ENCODE results near the gene VCL. TPM values are rescaled to one million over a fixed set of nuclear protein-coding genes. Genes with fewer than 3 reads are reported as not detected.

VCL gene
- total and polyA plus RNA-seq, 9 of the 15 experiments (the other 6 are each of a cell fraction or from before 2014, with no cell fraction given), result 29.8 to 186 (median 76.4) TPM

- TF ChIP-seq ERF (CRISPR knock-in tag; IDR thresholded peaks at IDR 0.05), result no peak
- TF ChIP-seq PREB (CRISPR knock-in tag; IDR thresholded peaks at IDR 0.05), result no peak
- no peak for TF ChIP-seq THRAP3 (IDR thresholded peaks at IDR 0.05; ENCODE audit: borderline replicate concordance)
- peak; percentile 47; the same call in 1 of the 2 replicates for TF ChIP-seq RERE (CRISPR knock-in tag; IDR thresholded peaks at IDR 0.05; ENCODE audit: borderline replicate concordance)
- TF ChIP-seq JUNB (CRISPR knock-in tag; conservative IDR thresholded peaks at IDR 0.05), result no peak
- no peak for TF ChIP-seq ZNF217 (CRISPR knock-in tag; IDR thresholded peaks at IDR 0.05)
- no peak for TF ChIP-seq ZBTB11 (CRISPR knock-in tag; IDR thresholded peaks at IDR 0.05)
- no peak for TF ChIP-seq GTF2E2 (tag; IDR thresholded peaks at IDR 0.05)
- no peak for TF ChIP-seq KDM1A (IDR thresholded peaks at IDR 0.05)
- no peak for TF ChIP-seq ZNF384 (IDR thresholded peaks at IDR 0.05; ENCODE audit: low read depth, low read length)
- no peak for TF ChIP-seq HDAC8 (tag; IDR thresholded peaks at IDR 0.05)
- peak in 1 of 2 experiments; percentile 76; a peak in 1 of 4 replicates for TF ChIP-seq MLLT1 (IDR thresholded peaks at IDR 0.05)
- no peak for TF ChIP-seq CREBBP (IDR thresholded peaks at IDR 0.05; ENCODE audit: low read depth, low read length)
- TF ChIP-seq CBX2 (IDR thresholded peaks at IDR 0.05; ENCODE audit: insufficient read depth, low read length, poor library complexity, severe bottlenecking), result no peak
- peak; percentile 55; the same call in 1 of the 2 replicates for TF ChIP-seq ATF7 (IDR thresholded peaks at IDR 0.05)
These were observed 1.2 kb downstream of the VCL start (continued) for GRCh38 chr10:73998929-73999691.

Measured in K562 (cell line).